ENCODE measurements around the gene THAP4.

Gene THAP4

DNA sequence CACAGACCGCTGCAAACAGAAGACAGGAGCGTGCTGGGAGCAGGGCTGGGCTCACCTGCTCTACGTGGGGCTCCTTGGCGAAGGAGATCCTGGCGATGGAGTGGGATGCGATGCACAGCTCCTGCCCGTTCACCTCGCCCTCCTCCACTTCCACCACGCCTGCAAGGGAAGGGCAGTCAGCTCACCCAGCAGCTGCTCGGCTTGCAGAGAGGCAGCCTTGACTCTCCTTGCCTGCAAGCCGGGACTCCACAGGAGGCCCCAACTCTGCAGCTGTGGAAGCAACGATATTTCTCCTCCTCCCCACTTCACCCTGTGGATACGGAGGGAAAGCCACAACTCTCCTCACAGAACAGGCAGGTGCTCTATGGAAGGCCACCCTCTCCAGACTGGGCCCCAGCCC lies 35.1 kb downstream of the THAP4 start:
- TF ChIP-seq, protein P1, sequence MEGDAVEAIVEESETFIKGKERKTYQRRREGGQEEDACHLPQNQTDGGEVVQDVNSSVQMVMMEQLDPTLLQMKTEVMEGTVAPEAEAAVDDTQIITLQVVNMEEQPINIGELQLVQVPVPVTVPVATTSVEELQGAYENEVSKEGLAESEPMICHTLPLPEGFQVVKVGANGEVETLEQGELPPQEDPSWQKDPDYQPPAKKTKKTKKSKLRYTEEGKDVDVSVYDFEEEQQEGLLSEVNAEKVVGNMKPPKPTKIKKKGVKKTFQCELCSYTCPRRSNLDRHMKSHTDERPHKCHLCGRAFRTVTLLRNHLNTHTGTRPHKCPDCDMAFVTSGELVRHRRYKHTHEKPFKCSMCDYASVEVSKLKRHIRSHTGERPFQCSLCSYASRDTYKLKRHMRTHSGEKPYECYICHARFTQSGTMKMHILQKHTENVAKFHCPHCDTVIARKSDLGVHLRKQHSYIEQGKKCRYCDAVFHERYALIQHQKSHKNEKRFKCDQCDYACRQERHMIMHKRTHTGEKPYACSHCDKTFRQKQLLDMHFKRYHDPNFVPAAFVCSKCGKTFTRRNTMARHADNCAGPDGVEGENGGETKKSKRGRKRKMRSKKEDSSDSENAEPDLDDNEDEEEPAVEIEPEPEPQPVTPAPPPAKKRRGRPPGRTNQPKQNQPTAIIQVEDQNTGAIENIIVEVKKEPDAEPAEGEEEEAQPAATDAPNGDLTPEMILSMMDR (IDR thresholded peaks at IDR 0.05) = no peak

DNA sequence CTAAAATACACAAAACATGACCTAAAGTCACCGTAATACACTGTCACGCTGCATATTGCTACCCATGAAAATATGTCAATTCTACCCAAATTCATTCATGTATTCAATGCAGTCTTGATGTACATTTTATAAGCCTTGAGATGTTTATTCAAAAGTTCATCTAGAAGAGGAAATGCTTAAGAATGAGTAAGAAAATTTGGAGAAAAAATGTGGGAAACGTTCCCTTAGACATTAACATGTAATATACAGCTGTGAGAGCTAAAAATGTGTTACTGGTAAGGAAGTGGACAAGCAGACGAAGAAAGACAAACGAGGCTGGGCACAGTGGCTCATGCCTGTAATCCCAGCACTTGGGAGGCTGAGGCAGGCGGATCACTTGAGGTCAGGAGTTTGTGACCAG lies 37.3 kb downstream of the THAP4 start:
- TF ChIP-seq, protein P1 (IDR thresholded peaks at IDR 0.05) = no peak

- TF ChIP-seq, protein P1 (IDR thresholded peaks at IDR 0.05) = peak; percentile 45; the same call in 1 of the 2 replicates
These were observed 38.5 kb downstream of the THAP4 start for GRCh38 chr2:241598487-241598886.

GRCh38 chr2:241598061-241598460 lies 38.9 kb downstream of the THAP4 start:
- TF ChIP-seq, protein P1 (IDR thresholded peaks at IDR 0.05) = no peak

DNA sequence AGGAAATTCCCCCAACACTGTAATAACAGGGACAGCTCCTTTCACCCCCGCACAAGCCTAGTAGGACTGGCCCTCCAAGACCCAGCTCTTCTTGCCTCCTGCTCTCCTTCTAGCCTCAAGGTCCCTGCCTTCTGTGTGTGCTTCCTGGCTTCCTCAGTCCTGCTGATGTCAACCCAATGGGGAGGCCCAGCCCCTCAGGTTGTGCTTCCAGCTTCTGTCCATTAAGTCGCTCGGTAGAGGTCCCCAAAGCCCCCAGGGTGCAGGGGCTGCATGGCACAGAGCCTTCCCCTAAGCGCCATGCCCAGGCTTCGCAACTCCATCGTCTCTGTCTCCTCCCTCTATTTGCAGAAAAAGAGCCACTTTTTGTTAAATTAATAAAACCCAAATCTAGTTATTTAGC lies 39.4 kb downstream of the THAP4 start:
- TF ChIP-seq, protein P1 (IDR thresholded peaks at IDR 0.05) = no peak

DNA sequence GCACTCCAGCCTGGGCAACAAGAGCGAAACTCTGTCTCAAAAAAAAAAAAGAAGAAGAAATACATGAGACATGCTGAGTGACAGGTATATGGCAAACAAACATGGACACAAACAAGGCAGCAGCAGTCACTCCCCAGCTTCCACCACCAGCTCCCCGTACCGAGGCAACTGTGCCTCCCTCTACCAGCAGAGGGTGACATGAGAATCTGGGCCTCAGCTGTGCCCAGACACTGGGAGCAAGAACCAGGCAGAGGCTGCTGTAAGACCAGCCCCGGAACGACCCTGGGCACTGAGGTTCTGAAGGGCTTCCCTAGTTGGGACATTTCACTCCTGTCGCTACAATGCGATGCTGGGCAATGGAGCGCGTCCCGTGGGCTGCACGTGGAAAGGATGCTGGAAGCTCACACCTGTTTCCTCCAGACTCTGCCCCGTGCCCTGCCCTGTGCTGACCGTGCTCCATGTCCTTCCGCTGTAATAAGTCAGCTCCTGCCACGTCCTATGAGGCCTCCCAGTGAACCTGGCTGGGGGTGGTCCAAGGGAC lies 41.3 kb downstream of the THAP4 start:
- TF ChIP-seq, protein P1 (IDR thresholded peaks at IDR 0.05) = no peak

- TF ChIP-seq, protein P1 (IDR thresholded peaks at IDR 0.05) = no peak
These were observed 43.7 kb downstream of the THAP4 start for GRCh38 chr2:241593271-241593670.

Data from LNCAP (cell line).